Fibroblast of the aortic adventitia (primary cell): ENCODE measurements around the gene TRIM46. TPM values are rescaled to one million over a fixed set of nuclear protein-coding genes. Genes with fewer than 3 reads are reported as not detected.
"Not testable (repeated sequence)": the region's sequence is repeated elsewhere in the genome, so short reads cannot be mapped to it uniquely, and the experiment has no call there.

ENCODE experiments used
- DNase-seq: peaks from one replicate; pipeline ENCODE4 v3.0.0-alpha.2; 2010; ENCODE audit warnings: low read depth
- H3K4me3 ChIP-seq: 2 replicates; pipeline ENCODE4 v1.5.1; 2011; ENCODE audit warnings: low read depth, mild to moderate bottlenecking, control low read depth, low read length, moderate library complexity
- CTCF ChIP-seq: IDR thresholded peaks from 2 replicates; pipeline ENCODE4 v1.5.1; 2011; ENCODE audit warnings: mild to moderate bottlenecking, low read length, control low read depth, inconsistent platforms; ENCODE audit not compliant: insufficient read depth
- total RNA-seq: library from RNA; depleted of rRNA; stranded (reverse); fragments of >200 nt; gene quantifications from 2 replicates; pipeline ENCODE4 v1.2.3, GENCODE V29; 2012; ENCODE audit warnings: low replicate concordance

The TRIM46 gene
- total RNA-seq, 1 donor = 5.2 TPM

- H3K4me3 ChIP-seq = no peak overlapping the region
- no peak for DNase-seq
- TF ChIP-seq CTCF = no peak
Observed at GRCh38 chr1:155185783-155186066, 12.1 kb downstream of the TRIM46 start.

GRCh38 chr1:155186067-155186793 lies 12.6 kb downstream of the TRIM46 start:
- no peak overlapping the region for H3K4me3 ChIP-seq
- no peak for TF ChIP-seq CTCF
- no peak for DNase-seq

- H3K4me3 ChIP-seq = no peak overlapping the region
- DNase-seq = no peak
- TF ChIP-seq CTCF = no peak
Observed at GRCh38 chr1:155186794-155187455, 13.3 kb downstream of the TRIM46 start.

GRCh38 chr1:155187456-155187891 lies 13.8 kb downstream of the TRIM46 start:
- no peak for DNase-seq
- H3K4me3 ChIP-seq = no peak overlapping the region
- no peak for TF ChIP-seq CTCF

- DNase-seq = no peak
- no peak for TF ChIP-seq CTCF
- H3K4me3 ChIP-seq = no peak overlapping the region
Observed at GRCh38 chr1:155188268-155188667, 14.6 kb downstream of the TRIM46 start.

GRCh38 chr1:155189926-155190325 lies 16.3 kb downstream of the TRIM46 start:
- H3K4me3 ChIP-seq, DNase-seq: not testable (repeated sequence)

- no peak for TF ChIP-seq CTCF
- no peak overlapping the region for H3K4me3 ChIP-seq
- no peak for DNase-seq
Observed at GRCh38 chr1:155191904-155192303, 18.3 kb downstream of the TRIM46 start.
